Skeletal muscle tissue (tissue), 4 donors: ENCODE results near the gene FRMD1. TPM values are rescaled to one million over a fixed set of nuclear protein-coding genes. Genes with fewer than 3 reads are reported as not detected.
A peak's percentile ranks its signal among the peaks of the same experiment; 100 is the strongest.

Experiments
- H3K27ac ChIP-seq: one replicate; pipeline ENCODE4 v1.7.0; 2013; ENCODE audit warnings: mild to moderate bottlenecking, low read depth, low read length, inconsistent platforms
- H3K27me3 ChIP-seq, 3 donors: one replicate each; pipeline ENCODE4 v1.7.0; 2013; ENCODE audit warnings: low read length in 3 of 3; ENCODE audit not compliant: control insufficient read depth in 3 of 3, insufficient read depth in 3 of 3
- H3K36me3 ChIP-seq, 3 donors: one replicate each; pipeline ENCODE4 v1.7.0; 2013; ENCODE audit warnings: low read length in 3 of 3; ENCODE audit not compliant: control insufficient read depth in 3 of 3, insufficient read depth in 3 of 3
- H3K4me1 ChIP-seq, 3 donors: one replicate each; pipeline ENCODE4 v1.7.0; 2013; ENCODE audit warnings: low read length in 3 of 3, mild to moderate bottlenecking in 3 of 3; ENCODE audit not compliant: control insufficient read depth in 3 of 3, insufficient read depth in 3 of 3
- H3K4me3 ChIP-seq, 3 donors: one replicate each; pipeline ENCODE4 v1.7.0; 2013; ENCODE audit warnings: low read length in 3 of 3
- H3K9ac ChIP-seq, 3 donors: one replicate each; pipeline ENCODE4 v1.7.0; 2013; ENCODE audit warnings: low read length in 3 of 3, mild to moderate bottlenecking in 3 of 3, moderate library complexity in 2 of 3, low read depth in 1 of 3
- H3K9me3 ChIP-seq, 3 donors: one replicate each; pipeline ENCODE4 v1.7.0; 2013; ENCODE audit warnings: low read length in 3 of 3; ENCODE audit not compliant: control insufficient read depth in 3 of 3
- total RNA-seq: library from RNA; depleted of rRNA; stranded (reverse); fragments of >200 nt; gene quantifications from one replicate; pipeline ENCODE4 v1.2.3, GENCODE V29; 2014
- donor health status: Osteomylitis.

Gene FRMD1
- total RNA-seq, 1 donor from 2014 or later, result not detected

DNA sequence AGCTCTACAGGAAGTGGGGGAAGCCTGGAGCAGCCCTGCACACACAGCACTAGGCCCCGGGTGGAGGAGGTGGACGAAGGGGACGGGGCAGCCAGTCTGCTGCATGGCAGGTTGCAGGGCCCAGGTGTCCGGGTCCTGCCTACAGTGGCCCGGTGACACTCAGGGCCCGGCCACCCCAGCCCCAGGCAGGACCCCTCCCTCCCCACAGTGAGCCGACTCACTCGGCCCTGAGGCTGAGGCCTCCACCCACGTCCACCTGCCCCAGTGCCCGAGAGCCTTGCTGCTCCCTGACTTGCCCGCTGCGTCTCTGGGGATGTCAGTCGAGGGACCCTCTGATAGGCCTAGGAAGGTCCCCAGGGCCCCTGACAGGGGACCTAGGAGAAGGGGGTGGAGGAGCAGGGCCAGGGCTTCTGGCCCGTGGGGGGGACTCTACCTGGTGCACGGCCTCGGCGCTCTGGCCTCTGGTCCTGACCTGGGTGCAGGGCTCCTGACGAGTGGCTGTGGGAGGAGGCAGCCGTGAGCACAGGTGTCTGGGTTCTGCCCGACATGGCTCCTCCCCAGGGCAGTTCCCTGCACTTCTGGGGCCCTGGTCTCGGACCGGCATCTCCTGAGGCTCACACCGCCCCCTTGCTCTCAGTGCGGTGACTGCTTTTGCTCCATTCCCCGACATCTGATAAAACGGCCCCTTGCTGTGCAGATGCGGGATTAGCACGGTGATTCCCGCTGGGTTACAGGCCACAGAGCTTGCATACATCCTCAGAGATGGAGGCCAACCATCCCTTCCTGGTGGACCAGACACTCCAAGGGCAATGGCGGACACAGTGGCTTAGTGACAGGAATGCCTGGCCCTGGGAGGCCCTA lies 20.1 kb downstream of the FRMD1 start:
- Histone ChIP-seq H3K4me3 (no peak overlapping the region), H3K27ac (no peak overlapping the region), H3K27me3 (no peaks in the 10 kb centered on the region), H3K4me1 (peaks cover 19 to 29% (median 27%) of the 10 kb centered on the region in 3 donors), H3K9ac (no peak overlapping the region), H3K9me3 (no peaks in the 10 kb centered on the region), H3K36me3 (no peaks in the 10 kb centered on the region)

GRCh38 chr6:168057836-168058235 lies 21.2 kb downstream of the FRMD1 start:
- no peak overlapping the region for H3K9ac ChIP-seq
- H3K27ac ChIP-seq, result no peak overlapping the region
- H3K9me3 ChIP-seq, result no peaks in the 10 kb centered on the region
- H3K4me3 ChIP-seq, result no peak overlapping the region
- no peaks in the 10 kb centered on the region for H3K27me3 ChIP-seq
- no peaks in the 10 kb centered on the region for H3K36me3 ChIP-seq
- H3K4me1 ChIP-seq, result peaks cover 19 to 35% (median 31%) of the 10 kb centered on the region in 3 donors

DNA sequence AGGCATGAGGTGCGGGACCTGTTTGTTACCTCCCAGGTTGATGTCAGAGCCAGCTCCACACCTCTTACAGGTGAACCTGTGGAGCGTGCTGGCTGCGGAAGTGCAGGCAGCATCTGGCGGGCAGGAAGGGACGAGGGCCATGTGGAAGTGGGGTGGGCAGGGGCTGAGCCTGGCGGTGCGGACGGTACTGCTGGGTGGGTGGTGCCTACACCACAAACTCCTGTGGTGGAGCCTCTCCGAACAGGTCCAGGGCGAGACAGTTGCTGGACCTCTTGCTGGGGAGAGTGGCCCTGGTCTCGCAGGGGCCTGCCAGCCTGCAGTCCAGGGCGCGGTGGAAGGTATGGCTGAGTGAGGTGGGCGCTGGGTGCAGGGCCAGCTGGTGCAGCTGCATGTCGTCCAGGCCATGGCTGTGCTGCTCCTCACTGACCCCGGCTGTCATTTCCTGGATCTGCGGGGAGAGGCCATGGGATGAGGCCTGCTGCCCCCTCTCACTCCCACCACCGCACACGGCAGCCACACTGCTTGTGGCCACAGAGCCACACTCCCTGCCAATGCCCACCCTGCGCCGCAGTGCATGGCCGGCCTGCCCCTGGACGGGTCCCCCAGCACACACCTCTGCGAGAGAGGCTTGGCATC lies 22.0 kb downstream of the FRMD1 start:
- Histone ChIP-seq H3K9me3 (no peaks in the 10 kb centered on the region), H3K36me3 (no peaks in the 10 kb centered on the region), H3K27me3 (no peaks in the 10 kb centered on the region), H3K4me3 (no peak overlapping the region), H3K4me1 (peaks cover 19 to 35% (median 31%) of the 10 kb centered on the region in 3 donors), H3K9ac (no peak overlapping the region), H3K27ac (no peak overlapping the region)

GRCh38 chr6:168055696-168056489 lies 23.1 kb downstream of the FRMD1 start:
- H3K27ac ChIP-seq, result no peak overlapping the region
- peaks cover 19 to 36% (median 31%) of the 10 kb centered on the region in 3 donors for H3K4me1 ChIP-seq

DNA sequence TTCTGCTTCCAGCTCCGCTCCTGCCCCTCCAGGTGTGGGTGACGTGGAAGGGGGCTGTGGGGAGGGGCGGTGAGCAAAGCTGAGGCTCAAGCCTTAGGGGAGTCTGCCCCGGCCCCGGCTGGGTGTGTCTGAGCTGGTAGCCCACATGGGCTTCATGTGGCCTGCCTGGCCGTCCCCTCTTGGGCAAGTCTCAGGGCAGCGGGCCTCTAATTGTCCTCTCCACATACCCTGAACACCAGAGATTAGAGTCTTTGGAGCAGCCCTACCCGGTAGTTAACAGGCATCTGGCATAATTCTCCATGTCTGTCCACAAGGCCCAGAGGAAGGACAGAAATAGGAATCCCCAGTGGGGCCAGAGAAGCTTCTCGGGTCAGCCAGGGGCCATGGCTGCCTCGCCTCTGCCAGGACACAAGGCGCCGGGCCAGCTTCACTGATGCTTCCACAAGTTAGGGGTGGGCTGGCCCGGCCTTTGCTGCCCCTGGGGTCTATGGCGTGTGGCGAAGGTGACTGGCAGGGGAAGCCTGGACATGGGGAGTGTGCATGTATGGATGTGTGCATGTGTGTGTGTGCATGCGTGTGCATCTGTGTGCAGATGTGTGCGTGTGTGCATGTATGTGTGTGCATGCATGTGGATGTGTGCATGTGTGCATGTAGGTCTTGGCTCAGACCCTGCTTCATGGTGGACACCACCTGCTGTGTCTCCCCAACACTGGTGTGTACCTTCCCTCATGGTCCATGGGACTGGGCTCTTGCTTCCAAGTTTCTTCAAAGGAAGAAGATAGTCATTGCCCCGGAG lies 24.0 kb downstream of the FRMD1 start:
- Histone ChIP-seq H3K36me3 (no peaks in the 10 kb centered on the region), H3K9ac (peak overlapping the region in 2 of 3 donors; percentile 23 to 68), H3K27ac (no peak overlapping the region), H3K4me3 (peak overlapping the region; percentile 14 to 61 (median 30)), H3K27me3 (no peaks in the 10 kb centered on the region), H3K9me3 (no peaks in the 10 kb centered on the region), H3K4me1 (peaks cover 19 to 30% (median 27%) of the 10 kb centered on the region in 3 donors)

More at GRCh38 chr6:168055696-168056489, 23.1 kb downstream of the FRMD1 start:
- Histone ChIP-seq H3K36me3 (no peaks in the 10 kb centered on the region), H3K27me3 (no peaks in the 10 kb centered on the region), H3K9ac (no peak overlapping the region), H3K9me3 (no peaks in the 10 kb centered on the region), H3K4me3 (no peak overlapping the region)

DNA sequence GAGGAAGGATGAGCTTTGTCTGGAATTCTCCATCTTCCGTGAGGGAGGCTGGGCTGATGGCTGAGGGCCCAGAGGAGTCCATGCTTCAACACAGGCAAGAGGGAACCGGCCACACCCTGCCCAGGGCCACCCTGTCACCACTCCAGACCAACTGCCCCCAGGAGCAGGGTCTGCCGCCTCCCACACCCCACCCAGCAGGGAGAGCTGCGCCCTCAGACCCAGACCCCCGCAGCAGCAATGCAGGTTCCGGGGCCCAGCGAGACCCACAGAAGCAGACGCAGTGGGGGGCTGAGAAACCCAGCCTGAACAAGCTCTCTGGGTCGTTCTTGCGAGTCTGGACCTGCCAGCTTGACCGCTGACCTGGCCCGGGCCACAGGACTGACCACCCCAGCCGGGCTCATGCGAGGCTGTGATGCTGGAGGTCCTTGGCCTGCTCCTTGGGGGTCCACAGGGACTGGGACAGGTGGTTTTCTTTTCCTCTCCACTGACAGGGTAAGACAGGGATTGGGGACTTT lies 25.0 kb downstream of the FRMD1 start:
- H3K4me1 ChIP-seq, result peaks cover 19 to 30% (median 27%) of the 10 kb centered on the region in 3 donors
- no peaks in the 10 kb centered on the region for H3K9me3 ChIP-seq
- H3K4me3 ChIP-seq, result no peak overlapping the region
- H3K27ac ChIP-seq, result no peak overlapping the region
- H3K9ac ChIP-seq, result no peak overlapping the region
- H3K36me3 ChIP-seq, result no peaks in the 10 kb centered on the region
- H3K27me3 ChIP-seq, result no peaks in the 10 kb centered on the region

- H3K36me3 ChIP-seq, result no peaks in the 10 kb centered on the region
- no peak overlapping the region for H3K27ac ChIP-seq
- H3K4me3 ChIP-seq, result no peak overlapping the region
- H3K4me1 ChIP-seq, result peaks cover 19 to 30% (median 27%) of the 10 kb centered on the region in 3 donors
- H3K9me3 ChIP-seq, result no peaks in the 10 kb centered on the region
- H3K27me3 ChIP-seq, result no peaks in the 10 kb centered on the region
- no peak overlapping the region for H3K9ac ChIP-seq
Observed at GRCh38 chr6:168053086-168053956, 25.7 kb downstream of the FRMD1 start.

DNA sequence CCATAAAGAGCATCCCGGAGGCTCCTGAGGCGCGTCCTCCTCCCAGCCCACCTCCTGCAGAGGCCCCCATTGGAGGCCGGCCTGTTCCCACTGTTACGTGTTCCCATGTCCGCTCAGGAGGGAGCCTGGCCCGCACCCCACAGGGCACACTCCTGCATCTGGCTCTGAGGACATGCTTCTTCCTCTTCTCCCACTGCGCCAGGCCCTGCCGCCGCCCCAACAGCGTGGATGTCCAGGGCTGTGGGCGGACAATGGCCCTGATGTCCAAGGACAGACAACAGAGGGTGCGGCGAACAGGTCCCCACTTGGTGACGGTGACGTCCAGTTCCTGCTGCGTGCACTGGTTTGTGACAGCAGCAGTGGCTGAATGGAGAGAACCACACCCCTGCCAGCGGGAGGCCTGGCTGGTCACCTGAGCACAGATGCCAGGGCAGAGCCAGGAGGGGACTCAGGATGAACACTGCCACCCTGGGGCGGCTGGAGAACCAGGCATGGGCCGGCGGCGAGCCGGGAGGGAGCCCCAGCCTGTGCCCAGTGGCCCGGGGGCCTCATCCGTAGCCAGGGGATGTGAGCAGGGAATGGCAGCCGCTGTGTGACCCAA lies 26.6 kb downstream of the FRMD1 start:
- H3K36me3 ChIP-seq, result no peaks in the 10 kb centered on the region
- H3K4me1 ChIP-seq, result peaks cover 19 to 30% (median 27%) of the 10 kb centered on the region in 3 donors
- H3K27ac ChIP-seq, result no peak overlapping the region
- H3K4me3 ChIP-seq, result no peak overlapping the region
- H3K9me3 ChIP-seq, result no peaks in the 10 kb centered on the region
- no peaks in the 10 kb centered on the region for H3K27me3 ChIP-seq
- no peak overlapping the region for H3K9ac ChIP-seq
